H1 (cell line): Measurements from ENCODE around the gene TSC2. TPM values are rescaled to one million over a fixed set of nuclear protein-coding genes. Genes with fewer than 3 reads are reported as not detected.

ENCODE experiments used
- CTCF ChIA-PET: fragments of 300-600 bp; sonication (Branson Sonifier 250); formaldehyde crosslinking; loops from one replicate; lab custom pipeline; 2021; ENCODE audit not compliant: partially characterized antibody; lab: Charles Lee
- POLR2A ChIA-PET: fragments of 300-600 bp; sonication (Branson Sonifier 250); formaldehyde crosslinking; loops from one replicate; lab custom pipeline; 2021; ENCODE audit warnings: inconsistent platforms; ENCODE audit not compliant: partially characterized antibody; lab: Charles Lee
- DNase-seq, 2 experiments: peaks; one replicate each; pipeline versions ENCODE4 v3.0.0 to v3.0.0-alpha.2; 2010 to 2022; ENCODE audit warnings: low spot score in 2 of 2, low read depth in 1 of 2, mixed read lengths in 1 of 2
- FAIRE-seq: peaks from 2 replicates; lab custom pipeline; 2011; peaks lifted over from hg19 to GRCh38; lab: Jason Lieb, UNC
- H2AFZ ChIP-seq: 2 replicates; pipeline ENCODE4 v1.8.1; 2012; ENCODE audit warnings: low read length, inconsistent platforms
- H2AK5ac ChIP-seq: 2 replicates; pipeline ENCODE4 v1.6.1; 2013; ENCODE audit warnings: low read depth, low read length
- H2BK120ac ChIP-seq: replicated peaks from 2 replicates; pipeline ENCODE3; 2013; ENCODE audit warnings: low read depth, low read length, inconsistent platforms
- H2BK12ac ChIP-seq: 2 replicates; pipeline ENCODE4 v1.6.1; 2013; ENCODE audit warnings: low read depth, low read length
- H2BK15ac ChIP-seq: 2 replicates; pipeline ENCODE4 v1.6.1; 2013; ENCODE audit warnings: low read length
- H2BK20ac ChIP-seq: 2 replicates; pipeline ENCODE4 v1.6.1; 2013; ENCODE audit warnings: low read length
- H2BK5ac ChIP-seq: 2 replicates; pipeline ENCODE4 v1.6.1; 2013; ENCODE audit warnings: low read depth, low read length
- H3K14ac ChIP-seq: 2 replicates; pipeline ENCODE4 v1.6.1; 2013; ENCODE audit warnings: inconsistent platforms; ENCODE audit not compliant: insufficient read length
- H3K18ac ChIP-seq: 2 replicates; pipeline ENCODE4 v1.6.1; 2013; ENCODE audit warnings: low read length; ENCODE audit errors: extremely low read depth
- H3K23ac ChIP-seq: 2 replicates; pipeline ENCODE4 v1.6.1; 2013; ENCODE audit warnings: inconsistent platforms; ENCODE audit not compliant: insufficient read length
- H3K23me2 ChIP-seq: 2 replicates; pipeline ENCODE4 v1.6.1; 2013; ENCODE audit warnings: low read depth, low read length
- H3K27ac ChIP-seq: 2 replicates; pipeline ENCODE4 v1.6.1; 2011; ENCODE audit warnings: low read depth, low read length, inconsistent platforms
- H3K27me3 ChIP-seq, 4 experiments: replicated peaks in 1 of 4; 1 replicate in 1 of 4; 2 replicates in 3 of 4; pipeline versions ENCODE4 v1.6.1 to v1.8.1; 2011 to 2013; ENCODE audit warnings: low read length in 3 of 4, mild to moderate bottlenecking in 3 of 4, inconsistent platforms in 2 of 4, mixed read lengths in 2 of 4, moderate library complexity in 1 of 4; ENCODE audit not compliant: control insufficient read depth in 3 of 4, insufficient read depth in 3 of 4; ENCODE audit errors: extremely low read depth in 1 of 4
- H3K36me3 ChIP-seq, 4 experiments: 2 replicates each; pipeline versions ENCODE4 v1.6.1 to v1.8.1; 2011 to 2013; ENCODE audit warnings: mild to moderate bottlenecking in 4 of 4, low read length in 3 of 4, moderate library complexity in 2 of 4, control low read depth in 1 of 4, inconsistent platforms in 1 of 4; ENCODE audit not compliant: insufficient read depth in 4 of 4, control insufficient read depth in 2 of 4
- H3K4ac ChIP-seq: replicated peaks from 2 replicates; pipeline ENCODE3; 2013; ENCODE audit warnings: low read length, low read depth, mixed read lengths, inconsistent platforms; ENCODE audit not compliant: insufficient read length
- H3K4me1 ChIP-seq, 4 experiments: replicated peaks in 1 of 4; 1 replicate in 1 of 4; 2 replicates in 3 of 4; pipeline versions ENCODE4 v1.6.1 to v1.8.1; 2011 to 2013; ENCODE audit warnings: low read length in 3 of 4, inconsistent platforms in 2 of 4, mixed read lengths in 1 of 4; ENCODE audit not compliant: insufficient read depth in 4 of 4, control insufficient read depth in 3 of 4
- H3K4me2 ChIP-seq, 2 experiments: 2 replicates each; pipeline versions ENCODE4 v1.6.1 to v1.8.1; 2011 to 2013; ENCODE audit warnings: low read depth in 2 of 2, low read length in 2 of 2, control low read depth in 1 of 2, inconsistent platforms in 1 of 2, mild to moderate bottlenecking in 1 of 2; ENCODE audit not compliant: insufficient read depth in 1 of 2
- H3K4me3 ChIP-seq, 4 experiments: fragments of 200-600, 300-600 bp in 1 of 4; sonication (generic), shearing (Covaris generic), sonication (Bioruptor Twin) in 1 of 4; 2 replicates each; pipeline versions ENCODE4 v1.5.1 to v1.8.1; 2011 to 2016; ENCODE audit warnings: low read length in 4 of 4, low read depth in 3 of 4, control low read depth in 2 of 4, inconsistent platforms in 2 of 4, mild to moderate bottlenecking in 2 of 4, mixed read lengths in 1 of 4, moderate library complexity in 1 of 4; ENCODE audit not compliant: insufficient read depth in 2 of 4; ENCODE audit errors: extremely low read depth in 1 of 4
- H3K56ac ChIP-seq: replicated peaks from 2 replicates; pipeline ENCODE3; 2013; ENCODE audit warnings: low read depth, mild to moderate bottlenecking, mixed read lengths, low read length, inconsistent platforms; ENCODE audit not compliant: insufficient read length
- H3K79me1 ChIP-seq: 2 replicates; pipeline ENCODE4 v1.6.1; 2013; ENCODE audit warnings: low read depth, low read length, control low read depth
- H3K79me2 ChIP-seq, 2 experiments: 2 replicates each; pipeline versions ENCODE4 v1.6.1 to v1.8.1; 2012 to 2013; ENCODE audit warnings: low read length in 2 of 2, mild to moderate bottlenecking in 2 of 2, inconsistent platforms in 1 of 2; ENCODE audit not compliant: insufficient read depth in 2 of 2, control insufficient read depth in 1 of 2
- H3K9ac ChIP-seq, 4 experiments: replicated peaks in 1 of 4; 1 replicate in 1 of 4; 2 replicates in 3 of 4; pipeline versions ENCODE4 v1.6.1 to v1.8.1; 2011 to 2013; ENCODE audit warnings: low read depth in 3 of 4, low read length in 3 of 4, control low read depth in 2 of 4, mild to moderate bottlenecking in 2 of 4, moderate library complexity in 2 of 4, inconsistent platforms in 1 of 4; ENCODE audit errors: extremely low read depth in 1 of 4
- H3K9me3 ChIP-seq, 2 experiments: 2 replicates each; pipeline versions ENCODE4 v1.6.1 to v1.8.1; 2012 to 2013; ENCODE audit warnings: mild to moderate bottlenecking in 2 of 2, moderate library complexity in 2 of 2, control low read depth in 1 of 2, inconsistent platforms in 1 of 2, low read depth in 1 of 2, low read length in 1 of 2, mixed read lengths in 1 of 2; ENCODE audit not compliant: insufficient read depth in 2 of 2
- H4K20me1 ChIP-seq, 2 experiments: replicated peaks in 1 of 2; 2 replicates each; pipeline versions ENCODE3 to v1.8.1; 2011 to 2013; ENCODE audit warnings: inconsistent platforms in 2 of 2, low read length in 2 of 2, mild to moderate bottlenecking in 1 of 2; ENCODE audit not compliant: insufficient read depth in 2 of 2, control insufficient read depth in 1 of 2
- H4K5ac ChIP-seq: 2 replicates; pipeline ENCODE4 v1.6.1; 2013; ENCODE audit warnings: low read length, low read depth, mixed read lengths, inconsistent platforms; ENCODE audit not compliant: insufficient read length
- H4K8ac ChIP-seq: 2 replicates; pipeline ENCODE4 v1.8.0; 2013; ENCODE audit warnings: mild to moderate bottlenecking, moderate library complexity, low read length, inconsistent platforms; ENCODE audit not compliant: insufficient read depth; ENCODE audit errors: extremely low read depth
- H4K91ac ChIP-seq: replicated peaks from 2 replicates; pipeline ENCODE3; 2013; ENCODE audit warnings: low read length, mixed read lengths, inconsistent platforms; ENCODE audit not compliant: insufficient read length
- ASH2L ChIP-seq: fragments of 200-600, 300-600 bp; sonication (generic); IDR thresholded peaks from one replicate; pipeline ENCODE4 v1.7.1; 2017; ENCODE audit warnings: low read length
- CBX5 ChIP-seq: fragments of 300-800, 300-1000 bp; sonication (generic); IDR thresholded peaks from 2 replicates; pipeline ENCODE4 v1.7.1; 2016; ENCODE audit warnings: antibody characterized with exemption, low read length, low read depth
- CEBPB ChIP-seq: IDR thresholded peaks from 2 replicates; pipeline ENCODE4 v1.6.1; 2012; ENCODE audit warnings: low read depth, low read length
- CTBP2 ChIP-seq: IDR thresholded peaks from 2 replicates; pipeline ENCODE4 v1.7.0; 2011; ENCODE audit warnings: borderline replicate concordance, mild to moderate bottlenecking, moderate library complexity, mixed read lengths, low read length; ENCODE audit not compliant: insufficient read depth, insufficient read length
- POU5F1 ChIP-seq: IDR thresholded peaks from 2 replicates; pipeline ENCODE4 v1.6.1; 2011; ENCODE audit warnings: low read depth, mild to moderate bottlenecking, low read length, moderate library complexity
- RAD21 ChIP-seq, 2 experiments: IDR thresholded peaks in 1 of 2; conservative IDR thresholded peaks in 1 of 2; 2 replicates each; pipeline ENCODE4 v1.6.1; 2011; ENCODE audit warnings: low read depth in 2 of 2, low read length in 2 of 2, improper control_type of control experiment in 1 of 2, inconsistent platforms in 1 of 2, mild to moderate bottlenecking in 1 of 2, moderate library complexity in 1 of 2
- RXRA ChIP-seq: IDR thresholded peaks from 2 replicates; pipeline ENCODE4 v1.6.1; 2011; ENCODE audit warnings: low read depth, mild to moderate bottlenecking, low read length, moderate library complexity; ENCODE audit not compliant: insufficient read depth
- WGBS, 2 experiments: shearing (Covaris generic) in 1 of 2; methylation state at CpG; one replicate each; pipeline versions ENCODE4 v1.1.6 to v1.1.7; 2013 to 2015; ENCODE audit warnings: low lambda C conversion rate in 2 of 2, mixed read lengths in 2 of 2, inconsistent platforms in 1 of 2, low coverage in 1 of 2, missing lambda C conversion rate in 1 of 2; ENCODE audit not compliant: insufficient replicate concordance in 2 of 2, insufficient coverage in 1 of 2, insufficient read length in 1 of 2; ENCODE audit errors: extremely low coverage in 1 of 2, missing lambda C conversion rate in 1 of 2; 5-methylcytosine and 5-hydroxymethylcytosine counted together
- polyA plus RNA-seq, 7 experiments: library from polyadenylated mRNA; depleted of rRNA in 3 of 7; stranded (reverse) in 5 of 7; unstranded in 2 of 7; fragments of >200 nt in 5 of 7; fragments of 200-250 nt in 2 of 7; gene quantifications; 1 replicate in 5 of 7; 2 replicates in 1 of 7; 4 replicates in 1 of 7; pipeline versions ENCODE4 v1.2.1 to v1.2.3, GENCODE V29; 2011 to 2013; ENCODE audit warnings: missing spikeins in 2 of 7, mixed read lengths in 2 of 7
- total RNA-seq: library from RNA; stranded (reverse); fragmentation: NEBNext Ultra II Directional; extraction: Animal tissue kit (Norgen Biotek cat#: 25700); gene quantifications from 2 replicates; pipeline ENCODE4 v1.2.1, GENCODE V29; 2021
- TF ChIP-seq, protein P1 (sequence below): IDR thresholded peaks from 2 replicates; pipeline ENCODE4 v1.6.1; 2011; ENCODE audit warnings: low read depth, mild to moderate bottlenecking, low read length; ENCODE audit not compliant: insufficient read depth
- TF ChIP-seq, protein P2 (sequence below): IDR thresholded peaks from 2 replicates; pipeline ENCODE4 v1.6.1; 2011; ENCODE audit warnings: low read length, improper control_type of control experiment

TSC2 gene
- total and polyA plus RNA-seq, 2 of the 8 experiments (the other 6 are each of a cell fraction or from before 2014, with no cell fraction given), result 65.9 to 96.6 TPM

- POLR2A ChIA-PET, result interaction anchor here (0.6 to 8.8 kb wide), 4 partner anchors 9 to 358 kb away, joined by 3 to 50 read pairs (median 4); no protein-coding TSS in a partner anchor
- Histone ChIP-seq H3K27me3 (no peaks in the 10 kb centered on the region), H2BK12ac (no peak overlapping the region), H2BK5ac (no peak overlapping the region), H3K4me3 (no peak overlapping the region), H3K79me2 (no peaks in the 10 kb centered on the region), H2BK15ac (no peak overlapping the region), H3K4ac (no peak overlapping the region), H3K36me3 (peaks cover 2 to 17% (median 5%) of the 10 kb centered on the region in 4 experiments; a peak in 5 of 8 replicates), H3K56ac (no peak overlapping the region), H2AK5ac (no peak overlapping the region), H2AFZ (no peak overlapping the region), H2BK120ac (no peak overlapping the region), H3K18ac (no peak overlapping the region), H3K27ac (no peak overlapping the region), H3K23me2 (no peaks in the 10 kb centered on the region), H3K9me3 (no peaks in the 10 kb centered on the region), H4K5ac (no peak overlapping the region), H3K4me2 (no peak overlapping the region), H4K91ac (no peak overlapping the region), H2BK20ac (no peak overlapping the region), H3K14ac (no peak overlapping the region), H3K23ac (no peak overlapping the region), H3K4me1 (no peaks in the 10 kb centered on the region), H4K8ac (peak overlapping the region; percentile 51; the same call in 1 of the 2 replicates), H3K79me1 (no peaks in the 10 kb centered on the region), H4K20me1 (peaks cover 4 to 7% of the 10 kb centered on the region in 2 experiments), H3K9ac (no peak overlapping the region)
- CTCF ChIA-PET, result interaction anchor here (0.9 to 4.4 kb wide), 6 partner anchors 15 to 54 kb away, joined by 3 to 13 read pairs (median 4); partner anchors contain the start of genes NTHL1 and TSC2
- WGBS, 2 experiments, result 90% methylated on average over 28 of the region's 28 CpGs; no CpG with 5 or more reads in 1 of the 2 experiments
- DNase-seq (no peak), FAIRE-seq (no peak)
- TF ChIP-seq POU5F1, result no peak
- no peak for TF ChIP-seq ASH2L
- no peak for TF ChIP-seq RAD21 (IDR thresholded peaks at IDR 0.05 in 1 of 2, conservative IDR thresholded peaks at IDR 0.05 in 1 of 2; ENCODE audit: low read depth in 2 of 2, low read length in 2 of 2)
- TF ChIP-seq, protein P1, sequence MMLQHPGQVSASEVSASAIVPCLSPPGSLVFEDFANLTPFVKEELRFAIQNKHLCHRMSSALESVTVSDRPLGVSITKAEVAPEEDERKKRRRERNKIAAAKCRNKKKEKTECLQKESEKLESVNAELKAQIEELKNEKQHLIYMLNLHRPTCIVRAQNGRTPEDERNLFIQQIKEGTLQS, result no peak
- no peak for TF ChIP-seq CTBP2
- no peak for TF ChIP-seq RXRA
- no peak for TF ChIP-seq CBX5
- TF ChIP-seq, protein P2, sequence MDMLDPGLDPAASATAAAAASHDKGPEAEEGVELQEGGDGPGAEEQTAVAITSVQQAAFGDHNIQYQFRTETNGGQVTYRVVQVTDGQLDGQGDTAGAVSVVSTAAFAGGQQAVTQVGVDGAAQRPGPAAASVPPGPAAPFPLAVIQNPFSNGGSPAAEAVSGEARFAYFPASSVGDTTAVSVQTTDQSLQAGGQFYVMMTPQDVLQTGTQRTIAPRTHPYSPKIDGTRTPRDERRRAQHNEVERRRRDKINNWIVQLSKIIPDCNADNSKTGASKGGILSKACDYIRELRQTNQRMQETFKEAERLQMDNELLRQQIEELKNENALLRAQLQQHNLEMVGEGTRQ, result no peak
- no peak for TF ChIP-seq CEBPB
Observed at GRCh38 chr16:2076072-2076865, 28.5 kb downstream of the TSC2 start.
